ENCODE measurements around the gene DIABLO. TPM values are rescaled to one million over a fixed set of nuclear protein-coding genes. Genes with fewer than 3 reads are reported as not detected.

The DIABLO gene
- total RNA-seq, 2 experiments from 2014 or later = 50.5 to 55.2 TPM

DNA sequence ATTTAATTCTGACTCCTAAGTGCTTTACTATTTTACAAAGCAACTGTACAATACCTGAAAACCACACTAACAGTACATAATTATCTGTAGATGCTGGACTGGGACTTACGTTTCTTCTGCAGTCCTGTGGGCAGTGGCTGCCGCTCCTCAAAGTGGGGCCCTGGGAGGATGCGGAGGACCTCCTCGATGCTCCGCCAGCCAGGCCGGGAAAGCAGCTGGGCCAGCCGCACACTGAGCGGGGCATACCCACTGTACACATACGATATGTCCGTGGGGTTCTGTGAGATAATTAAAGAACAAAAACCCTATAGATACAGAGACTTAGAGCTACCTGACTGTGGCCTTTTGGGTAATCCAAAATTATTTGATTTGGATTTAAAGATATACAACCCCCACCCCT lies 6.8 kb upstream of the DIABLO start:
- POLR2A ChIA-PET = no interaction called here
- CTCF ChIA-PET = interaction anchor here (0.9 kb wide), 1 partner anchor 41 kb away, joined by 3 read pairs; no protein-coding TSS in a partner anchor
- intact Hi-C loops (cut with micrococcal nuclease) = no loop called here
- no peaks in the 10 kb centered on the region for H3K9me3 Mint-ChIP-seq
- peaks cover 23% of the 10 kb centered on the region for H3K36me3 Mint-ChIP-seq (ENCODE audit: low read depth)
- peaks cover 8% of the 10 kb centered on the region for H3K4me1 Mint-ChIP-seq (ENCODE audit: low read depth)
- no peak overlapping the region for H3K27ac Mint-ChIP-seq
- H3K27me3 Mint-ChIP-seq = no peaks in the 10 kb centered on the region
- DNase-seq (no peak), ATAC-seq (no peak)
- TF ChIP-seq, protein P1, sequence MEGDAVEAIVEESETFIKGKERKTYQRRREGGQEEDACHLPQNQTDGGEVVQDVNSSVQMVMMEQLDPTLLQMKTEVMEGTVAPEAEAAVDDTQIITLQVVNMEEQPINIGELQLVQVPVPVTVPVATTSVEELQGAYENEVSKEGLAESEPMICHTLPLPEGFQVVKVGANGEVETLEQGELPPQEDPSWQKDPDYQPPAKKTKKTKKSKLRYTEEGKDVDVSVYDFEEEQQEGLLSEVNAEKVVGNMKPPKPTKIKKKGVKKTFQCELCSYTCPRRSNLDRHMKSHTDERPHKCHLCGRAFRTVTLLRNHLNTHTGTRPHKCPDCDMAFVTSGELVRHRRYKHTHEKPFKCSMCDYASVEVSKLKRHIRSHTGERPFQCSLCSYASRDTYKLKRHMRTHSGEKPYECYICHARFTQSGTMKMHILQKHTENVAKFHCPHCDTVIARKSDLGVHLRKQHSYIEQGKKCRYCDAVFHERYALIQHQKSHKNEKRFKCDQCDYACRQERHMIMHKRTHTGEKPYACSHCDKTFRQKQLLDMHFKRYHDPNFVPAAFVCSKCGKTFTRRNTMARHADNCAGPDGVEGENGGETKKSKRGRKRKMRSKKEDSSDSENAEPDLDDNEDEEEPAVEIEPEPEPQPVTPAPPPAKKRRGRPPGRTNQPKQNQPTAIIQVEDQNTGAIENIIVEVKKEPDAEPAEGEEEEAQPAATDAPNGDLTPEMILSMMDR (IDR thresholded peaks at IDR 0.05) = no peak
- H3K4me3 Mint-ChIP-seq = no peak overlapping the region

DNA sequence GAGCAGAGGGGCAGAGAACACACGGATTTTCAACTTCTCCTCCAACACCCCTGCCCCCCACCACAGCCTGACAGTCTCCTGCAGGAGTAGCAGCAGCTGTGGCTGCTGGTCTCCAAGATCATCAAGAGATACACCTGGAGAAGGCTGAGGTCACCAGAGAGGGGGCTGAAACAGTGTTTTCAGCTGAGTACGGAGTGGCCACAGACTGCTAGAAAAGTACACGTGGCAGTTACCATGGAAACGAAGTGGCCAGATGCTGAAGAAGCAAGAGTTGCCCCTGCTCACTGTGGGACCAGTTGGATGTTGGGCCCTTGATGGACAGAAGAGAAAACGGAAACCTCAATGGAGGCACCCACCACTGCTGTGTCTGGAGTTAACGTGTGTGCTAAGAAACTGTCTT lies 4.9 kb upstream of the DIABLO start:
- no peaks in the 10 kb centered on the region for H3K9me3 Mint-ChIP-seq
- H3K4me3 Mint-ChIP-seq = no peak overlapping the region
- intact Hi-C loops (cut with micrococcal nuclease) = no loop called here
- peaks cover 19% of the 10 kb centered on the region for H3K36me3 Mint-ChIP-seq (ENCODE audit: low read depth)
- no peak overlapping the region for H3K27ac Mint-ChIP-seq
- CTCF ChIA-PET = interaction anchor here (1.3 to 1.4 kb wide), 2 partner anchors 14 to 15 kb away, joined by 3 to 4 read pairs; no protein-coding TSS in a partner anchor
- DNase-seq (no peak), ATAC-seq (no peak)
- H3K4me1 Mint-ChIP-seq (ENCODE audit: low read depth) = peaks cover 18% of the 10 kb centered on the region
- no peaks in the 10 kb centered on the region for H3K27me3 Mint-ChIP-seq
- TF ChIP-seq, protein P1 (IDR thresholded peaks at IDR 0.05) = no peak
- POLR2A ChIA-PET = interaction anchor here (0.8 kb wide), 1 partner anchor 10 kb away, joined by 4 read pairs; no protein-coding TSS in a partner anchor

DNA sequence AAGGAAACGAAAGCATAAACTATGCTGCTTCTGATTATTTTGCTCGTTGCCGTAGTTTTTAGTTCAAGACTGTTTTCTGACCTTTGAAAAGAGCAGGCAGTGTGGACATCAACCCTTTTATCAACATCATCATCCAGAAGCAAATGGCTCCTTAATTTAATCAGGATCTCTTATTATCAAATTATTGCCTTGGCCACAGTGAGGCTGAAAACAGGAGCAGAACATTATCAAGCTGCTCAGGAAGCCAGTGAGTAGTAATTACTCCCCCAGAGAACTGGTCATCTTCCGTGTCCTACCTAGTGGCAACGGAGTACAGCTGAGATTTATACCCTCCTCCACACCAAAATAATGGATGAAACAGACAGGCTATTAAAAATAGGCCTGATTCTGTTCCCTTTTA lies 2.2 kb upstream of the DIABLO start:
- H3K27ac Mint-ChIP-seq = no peak overlapping the region

DNA sequence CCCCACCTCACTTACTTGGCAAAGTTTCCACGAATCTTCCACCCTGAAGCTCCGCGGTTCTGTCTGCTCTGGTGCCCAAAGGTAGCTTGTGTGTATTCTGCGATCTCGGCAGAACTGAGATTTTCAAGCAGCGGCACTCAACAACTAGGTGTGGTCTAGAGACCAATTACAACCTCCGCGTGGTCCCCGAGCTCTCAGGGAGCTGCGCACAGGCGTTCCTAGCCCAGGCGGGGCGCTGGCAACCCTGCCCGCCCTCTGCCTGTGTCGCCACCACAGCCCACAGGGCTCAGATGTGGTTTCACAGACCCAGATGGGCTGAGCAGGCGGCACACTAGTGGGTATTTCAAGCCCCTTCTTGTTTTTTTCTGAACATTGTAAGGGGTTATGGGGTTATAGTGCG lies 1.5 kb upstream of the DIABLO start:
- no peaks in the 10 kb centered on the region for H3K9me3 Mint-ChIP-seq
- H3K27ac Mint-ChIP-seq = no peak overlapping the region
- POLR2A ChIA-PET = interaction anchor here (0.7 to 3.5 kb wide), 4 partner anchors 11 to 202 kb away, joined by 3 to 17 read pairs (median 5); no protein-coding TSS in a partner anchor
- intact Hi-C loops (cut with micrococcal nuclease) = no loop called here
- TF ChIP-seq, protein P1 (IDR thresholded peaks at IDR 0.05) = no peak
- CTCF ChIA-PET = interaction anchor here (0.6 to 4.4 kb wide), 4 partner anchors 11 to 40 kb away, joined by 3 to 21 read pairs (median 6); no protein-coding TSS in a partner anchor
- peak overlapping the region; percentile 87 for H3K4me3 Mint-ChIP-seq
- DNase-seq = peak; percentile 77
- H3K27me3 Mint-ChIP-seq = no peaks in the 10 kb centered on the region
- peaks cover 20% of the 10 kb centered on the region for H3K36me3 Mint-ChIP-seq (ENCODE audit: low read depth)
- ATAC-seq = no peak
- peaks cover 33% of the 10 kb centered on the region for H3K4me1 Mint-ChIP-seq (ENCODE audit: low read depth)

More for the DNA sequence above, 2.2 kb upstream of the DIABLO start:
- TF ChIP-seq, protein P1 (IDR thresholded peaks at IDR 0.05) = no peak
- H3K4me1 Mint-ChIP-seq (ENCODE audit: low read depth) = peaks cover 33% of the 10 kb centered on the region
- H3K27me3 Mint-ChIP-seq = no peaks in the 10 kb centered on the region
- POLR2A ChIA-PET = interaction anchor here (0.5 to 3.5 kb wide), 4 partner anchors 12 to 241 kb away, joined by 3 to 17 read pairs (median 5); no protein-coding TSS in a partner anchor
- peaks cover 22% of the 10 kb centered on the region for H3K36me3 Mint-ChIP-seq (ENCODE audit: low read depth)
- intact Hi-C loops (cut with micrococcal nuclease) = no loop called here
- CTCF ChIA-PET = interaction anchor here (1.6 to 1.9 kb wide), 2 partner anchors 16 to 39 kb away, joined by 4 to 7 read pairs; no protein-coding TSS in a partner anchor
- H3K9me3 Mint-ChIP-seq = no peaks in the 10 kb centered on the region
- H3K4me3 Mint-ChIP-seq = peak overlapping the region; percentile 87
- ATAC-seq (no peak), DNase-seq (no peak)

DNA sequence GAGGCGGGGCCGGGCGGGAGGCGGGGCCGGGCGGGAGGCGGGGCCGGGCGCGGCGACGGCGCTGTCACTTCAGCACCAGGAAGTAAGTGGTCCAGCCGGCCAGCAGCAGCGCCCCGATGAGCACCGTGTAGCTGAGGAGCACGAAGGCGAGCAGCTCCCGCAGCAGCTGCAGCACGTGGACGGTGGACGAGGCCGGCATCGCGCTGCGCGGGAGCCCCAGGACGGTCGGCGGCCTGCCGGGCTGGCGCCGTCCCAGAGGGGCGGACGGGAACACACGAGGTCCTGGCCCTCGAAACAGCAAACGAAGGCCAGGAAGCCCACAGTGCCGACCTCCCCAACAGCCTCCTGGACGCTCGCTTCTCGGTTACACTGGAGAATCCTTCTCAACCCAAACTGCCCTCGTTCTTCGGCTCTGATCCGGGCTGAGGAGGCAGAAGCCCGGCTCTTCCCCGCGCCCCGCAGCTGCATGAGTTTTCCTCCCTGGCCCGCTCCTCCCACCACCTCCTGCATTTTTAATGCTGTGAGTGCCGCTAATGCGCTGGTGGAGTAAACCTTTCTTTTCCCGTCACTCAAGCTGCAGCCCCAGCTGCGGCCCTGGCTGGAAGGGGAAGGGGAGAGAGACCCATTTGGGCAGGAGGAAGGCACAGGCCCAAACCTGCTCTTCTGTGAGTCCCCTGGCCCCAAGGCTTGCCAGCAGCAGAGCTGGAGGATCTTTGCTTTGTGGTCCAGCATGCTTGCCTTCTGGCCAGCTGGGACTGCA lies 694 bp upstream of the DIABLO start:
- Mint-ChIP-seq H3K9me3 (no peaks in the 10 kb centered on the region), H3K27me3 (no peaks in the 10 kb centered on the region), H3K4me1 (ENCODE audit: low read depth) (peaks cover 35% of the 10 kb centered on the region), H3K27ac (peak overlapping the region; percentile 43), H3K36me3 (ENCODE audit: low read depth) (peaks cover 23% of the 10 kb centered on the region), H3K4me3 (peak overlapping the region; percentile 87)
- TF ChIP-seq, protein P1 (IDR thresholded peaks at IDR 0.05) = no peak
- intact Hi-C loops (cut with micrococcal nuclease) = no loop called here
- no peak for DNase-seq
- ChIA-PET CTCF (interaction anchor here (1.0 to 4.4 kb wide), 6 partner anchors 12 to 172 kb away, joined by 3 to 21 read pairs (median 6); no protein-coding TSS in a partner anchor), POLR2A (interaction anchor here (0.8 to 3.5 kb wide), 6 partner anchors 10 to 301 kb away, joined by 3 to 17 read pairs (median 4); partner anchors contain the start of genes KNTC1 and RSRC2)
- ATAC-seq = no peak
